ENCODE results near the gene P2RY2.

DNA sequence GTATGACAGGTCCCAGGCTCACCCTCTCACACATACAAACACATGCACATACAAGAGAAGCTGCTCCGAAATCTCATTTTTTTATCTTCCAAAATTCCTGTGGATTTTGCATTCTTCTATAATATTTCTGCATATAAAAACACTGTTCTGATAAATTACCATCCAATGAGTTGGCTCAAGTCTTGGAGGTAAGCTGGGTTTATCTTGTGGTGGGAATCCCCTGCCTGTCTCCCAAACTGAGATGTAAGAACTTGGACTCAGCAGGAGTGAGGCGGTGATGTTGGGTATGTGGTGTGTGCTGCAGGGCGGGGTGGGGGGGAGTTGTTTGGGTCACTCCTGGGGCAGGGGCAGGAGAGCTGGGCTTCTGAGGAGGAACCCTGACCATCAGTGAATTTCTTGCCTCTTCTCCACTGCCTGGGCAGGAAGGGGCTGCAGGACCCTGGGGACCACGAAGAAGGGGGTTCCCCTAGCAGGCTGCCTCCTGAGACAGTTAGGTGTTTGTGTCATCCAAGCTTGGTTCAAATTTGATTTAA, 47.3 kb downstream of the P2RY2 start:
- TF ChIP-seq EP300 (IDR thresholded peaks at IDR 0.05) (no peak), POLR2A (IDR thresholded peaks at IDR 0.05) (no peak)
